K562 (cell line): ENCODE measurements around the gene RBBP7. TPM values are rescaled to one million over a fixed set of nuclear protein-coding genes. Genes with fewer than 3 reads are reported as not detected.

ENCODE experiments used
- ATAC-seq: fragments of 200-7000 bp; cut with Tn5 transposase; 3 replicates; pipeline ENCODE4 v1.9.1; 2020; ENCODE audit warnings: moderate library complexity
- BruUV-seq: library from RNA; stranded (reverse); fragments of 400-500 nt; replicated peaks from 2 replicates; lab custom pipeline; 2021; lab: Mats Ljungman, UMichigan
- CTCF ChIA-PET: fragments of 300-600 bp; formaldehyde crosslinking; extraction: SDS; loops from one replicate; lab custom pipeline; 2021; ENCODE audit warnings: low intra/inter-chr PET ratio; lab: Yijun Ruan, JAX
- POLR2A ChIA-PET: fragments of 300-600, 350-650 bp; sonication (Branson Sonifier 250); formaldehyde crosslinking; extraction: SDS; loops from one replicate; lab custom pipeline; 2021; ENCODE audit warnings: antibody characterized with exemption, inconsistent platforms; lab: Yijun Ruan, JAX
- DNase-seq, 4 experiments: peaks; one replicate each; pipeline versions ENCODE4 v3.0.0 to v3.0.0-alpha.2; 2011 to 2018; ENCODE audit warnings: low spot score in 3 of 4, mixed read lengths in 3 of 4; ENCODE audit errors: extremely low read depth in 1 of 4
- FAIRE-seq: peaks from 2 replicates; lab custom pipeline; 2011; peaks lifted over from hg19 to GRCh38; lab: Jason Lieb, UNC
- H2AFZ ChIP-seq: 2 replicates; pipeline ENCODE4 v1.6.0; 2011; ENCODE audit warnings: low read depth, low read length, control low read depth, inconsistent platforms
- H3K27ac ChIP-seq: fragments of 200-600 bp; 3 replicates; pipeline ENCODE4 v1.8.0; 2011; ENCODE audit warnings: low read depth, mild to moderate bottlenecking, control low read depth, inconsistent platforms, low read length, moderate library complexity, mixed read lengths; ENCODE audit errors: extremely low read depth
- H3K27me3 ChIP-seq, 2 experiments: fragments of 300-600 bp in 1 of 2; 2 replicates in 1 of 2; 3 replicates in 1 of 2; pipeline versions ENCODE4 v1.6.0 to v1.8.0; 2011; ENCODE audit warnings: inconsistent platforms in 2 of 2, low read length in 2 of 2, mild to moderate bottlenecking in 1 of 2, mixed read lengths in 1 of 2, moderate library complexity in 1 of 2; ENCODE audit not compliant: control insufficient read depth in 2 of 2, insufficient read depth in 2 of 2
- H3K36me3 ChIP-seq: fragments of 300-600 bp; 3 replicates; pipeline ENCODE4 v1.8.0; 2011; ENCODE audit warnings: mild to moderate bottlenecking, low read length, inconsistent platforms; ENCODE audit not compliant: control insufficient read depth, insufficient read depth
- H3K4me1 ChIP-seq, 2 experiments: fragments of 200-600 bp in 1 of 2; replicated peaks in 1 of 2; 2 replicates in 1 of 2; 3 replicates in 1 of 2; pipeline versions ENCODE4 v1.5.1 to v1.8.0; 2011; ENCODE audit warnings: inconsistent platforms in 2 of 2, low read length in 2 of 2, mild to moderate bottlenecking in 1 of 2, mixed read lengths in 1 of 2, moderate library complexity in 1 of 2; ENCODE audit not compliant: control insufficient read depth in 2 of 2, insufficient read depth in 2 of 2
- H3K4me2 ChIP-seq: 2 replicates; pipeline ENCODE4 v1.6.1; 2011; ENCODE audit warnings: low read length, control low read depth, inconsistent platforms, mixed read lengths; ENCODE audit not compliant: insufficient read depth
- H3K4me3 ChIP-seq: fragments of 200-600 bp; sonication (generic), shearing (Covaris generic); 2 replicates; pipeline ENCODE4 v1.5.1; 2016; ENCODE audit warnings: control low read depth, inconsistent platforms
- H3K79me2 ChIP-seq: fragments of 200-600 bp; 3 replicates; pipeline ENCODE4 v1.8.0; 2011; ENCODE audit warnings: low read length, inconsistent platforms; ENCODE audit not compliant: control insufficient read depth, insufficient read depth
- H3K9ac ChIP-seq, 2 experiments: 2 replicates each; pipeline versions ENCODE4 v1.6.0 to v1.6.1; 2011; ENCODE audit warnings: low read depth in 2 of 2, low read length in 2 of 2, control low read depth in 1 of 2, inconsistent platforms in 1 of 2, mild to moderate bottlenecking in 1 of 2, mixed read lengths in 1 of 2; ENCODE audit not compliant: insufficient read depth in 1 of 2
- H3K9me1 ChIP-seq: one replicate; pipeline ENCODE4 v1.6.0; 2011; ENCODE audit warnings: inconsistent platforms, mild to moderate bottlenecking, low read length, moderate library complexity; ENCODE audit not compliant: control insufficient read depth, insufficient read depth
- H3K9me3 ChIP-seq: replicated peaks from 2 replicates; pipeline ENCODE4 v1.5.1; 2011; ENCODE audit warnings: low read depth, low read length, inconsistent platforms; ENCODE audit not compliant: control insufficient read depth, insufficient read depth
- H4K20me1 ChIP-seq: replicated peaks from 2 replicates; pipeline ENCODE4 v1.6.1; 2011; ENCODE audit warnings: low read length, inconsistent platforms, mixed read lengths; ENCODE audit not compliant: control insufficient read depth, insufficient read depth
- IRF2 ChIP-seq: sonication (generic); formaldehyde crosslinking; IDR thresholded peaks from 2 replicates; pipeline ENCODE4 v1.8.1; 2022; ENCODE audit warnings: mild to moderate bottlenecking, missing genetic modification reagents
- LEF1 ChIP-seq: fragments of 450-650 bp; IDR thresholded peaks from 2 replicates; pipeline ENCODE4 v1.6.1; 2016; ENCODE audit warnings: mild to moderate bottlenecking
- MAFF ChIP-seq: IDR thresholded peaks from 2 replicates; pipeline ENCODE4 v1.6.1; 2012; ENCODE audit warnings: low read length, improper control_type of control experiment
- NONO ChIP-seq, 2 experiments: fragments of 200-400 bp in 1 of 2; fragments of 450-650 bp in 1 of 2; formaldehyde crosslinking in 1 of 2; IDR thresholded peaks; 2 replicates each; pipeline ENCODE4 v1.6.1; 2017; ENCODE audit warnings: low read depth in 2 of 2, mild to moderate bottlenecking in 2 of 2, moderate library complexity in 2 of 2, low read length in 1 of 2
- PML ChIP-seq: IDR thresholded peaks from 2 replicates; pipeline ENCODE4 v1.6.1; 2012; ENCODE audit warnings: low read length, inconsistent platforms
- PTTG1 ChIP-seq: fragments of 450-650 bp; IDR thresholded peaks from 2 replicates; pipeline ENCODE4 v1.6.1; 2016; ENCODE audit warnings: low read depth, mild to moderate bottlenecking, missing genetic modification characterization, missing compliant biosample characterization
- SIX5 ChIP-seq, 2 experiments: IDR thresholded peaks; 2 replicates each; pipeline ENCODE4 v1.6.1; 2011; ENCODE audit warnings: low read length in 2 of 2, borderline replicate concordance in 1 of 2, low read depth in 1 of 2, mild to moderate bottlenecking in 1 of 2, moderate library complexity in 1 of 2; ENCODE audit not compliant: insufficient read depth in 1 of 2
- TAF9B ChIP-seq: fragments of 450-650 bp; IDR thresholded peaks from 2 replicates; pipeline ENCODE4 v1.6.1; 2018; ENCODE audit warnings: mild to moderate bottlenecking; ENCODE audit not compliant: partially characterized antibody
- TEAD1 ChIP-seq, 2 experiments: fragments of 450-650 bp in 1 of 2; sonication (generic) in 1 of 2; formaldehyde crosslinking; IDR thresholded peaks; 2 replicates each; pipeline versions ENCODE4 v1.4.0 to v1.8.0; 2020 to 2022; ENCODE audit warnings: mild to moderate bottlenecking in 2 of 2, missing genetic modification reagents in 1 of 2
- ZNF384 ChIP-seq: IDR thresholded peaks from 2 replicates; pipeline ENCODE4 v1.6.1; 2012; ENCODE audit warnings: low read depth, low read length, improper control_type of control experiment
- ZNF764 ChIP-seq: fragments of 250-450 bp; sonication (Bioruptor Pico); IDR thresholded peaks from 2 replicates; pipeline ENCODE4 v1.4.0; 2020; ENCODE audit warnings: low read depth, mild to moderate bottlenecking, moderate library complexity
- WGBS: fragments of 100-300 bp; shearing (Covaris generic); methylation state at CpG from one replicate; pipeline ENCODE4 v1.1.6; 2016; ENCODE audit warnings: low coverage, mixed read lengths; ENCODE audit not compliant: insufficient coverage; ENCODE audit errors: missing lambda C conversion rate; 5-methylcytosine and 5-hydroxymethylcytosine counted together
- in situ Hi-C: fragments of 300-500 bp; cut with MboI; formaldehyde crosslinking; loops from 4 replicates; pipeline ENCODE4 v1.15.0; 2018; ENCODE audit warnings: inconsistent platforms, mixed read lengths
- intact Hi-C: fragments of 100-400 bp; cut with micrococcal nuclease; formaldehyde crosslinking; loops from 2 replicates; pipeline ENCODE4 v1.14.2; 2022
- polyA plus RNA-seq, 8 experiments: library from polyadenylated mRNA; depleted of rRNA in 4 of 8; stranded (reverse) in 5 of 8; unstranded in 3 of 8; fragments of >200 nt; fragmentation: Nextera tagmentation in 2 of 8; fragmentation: Illumina TruSeq in 1 of 8; extraction: Ambion mirVana in 2 of 8; extraction: Trizol in 1 of 8; gene quantifications; 2 replicates each; pipeline versions ENCODE4 v1.2.1 to v1.2.3, GENCODE V29; 2011 to 2014; ENCODE audit warnings: inconsistent platforms in 1 of 8, missing spikeins in 1 of 8
- total RNA-seq, 7 experiments: library from RNA; depleted of rRNA in 6 of 7; stranded (reverse); fragments of >200 nt in 6 of 7; fragmentation: Illumina TruSeq in 2 of 7; extraction: Trizol in 2 of 7; gene quantifications; 2 replicates each; pipeline versions ENCODE4 v1.2.1 to v1.2.3, GENCODE V29; 2011 to 2021; ENCODE audit warnings: low replicate concordance in 1 of 7
- TF ChIP-seq, protein P1 (sequence below): IDR thresholded peaks from 2 replicates; pipeline ENCODE4 v1.6.1; 2016; ENCODE audit warnings: missing genetic modification characterization, missing compliant biosample characterization

The RBBP7 gene
- total and polyA plus RNA-seq, 9 of the 15 experiments (the other 6 are each of a cell fraction or from before 2014, with no cell fraction given) = 79.0 to 364 (median 182) TPM

DNA sequence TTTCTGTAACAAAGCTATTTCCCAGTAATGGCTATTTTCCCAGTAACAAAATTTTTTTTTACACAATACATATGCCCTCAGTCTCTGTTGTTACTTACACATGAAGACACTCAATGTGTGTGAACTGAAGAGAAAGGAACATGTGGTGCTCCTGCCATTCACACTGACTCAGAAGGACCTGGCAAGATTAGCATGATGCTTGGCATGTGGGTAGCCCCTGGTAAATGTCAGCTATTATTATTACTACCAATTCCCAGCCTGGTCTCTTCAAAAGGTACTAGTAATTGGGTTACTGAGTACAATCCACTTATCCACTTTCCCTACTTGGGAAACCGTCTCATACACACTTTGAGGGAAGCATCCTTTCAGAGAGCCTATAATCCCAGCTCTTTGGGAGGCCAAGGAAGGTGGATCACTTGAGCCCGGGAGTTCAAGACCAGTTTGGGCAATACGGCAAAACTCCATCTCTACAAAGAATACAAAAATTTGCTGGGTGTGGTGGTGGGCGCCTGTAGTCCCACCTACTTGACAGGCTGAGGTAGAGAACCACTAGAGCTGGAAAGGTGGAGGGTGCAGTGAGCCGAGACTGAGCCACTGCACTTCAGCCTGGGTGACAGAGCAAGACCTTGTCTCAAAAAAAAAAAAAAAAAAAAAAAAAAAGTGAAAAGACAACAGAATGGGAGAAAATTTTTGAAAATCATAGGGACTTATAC is 14.6 kb downstream of the RBBP7 start:
- Histone ChIP-seq H3K4me3 (no peak overlapping the region), H4K20me1 (no peaks in the 10 kb centered on the region), H3K79me2 (peaks cover 48% of the 10 kb centered on the region), H3K27ac (peak overlapping the region; percentile 60; the same call in 2 of the 3 replicates), H3K4me1 (no peaks in the 10 kb centered on the region; a peak in 1 of 5 replicates), H3K9me1 (no peaks in the 10 kb centered on the region), H3K36me3 (peaks cover 94% of the 10 kb centered on the region), H3K9me3 (no peaks in the 10 kb centered on the region), H2AFZ (no peak overlapping the region), H3K27me3 (no peaks in the 10 kb centered on the region), H3K4me2 (no peak overlapping the region), H3K9ac (no peak overlapping the region)
- no TSS peak for BruUV-seq
- ATAC-seq (no peak), FAIRE-seq (no peak), DNase-seq (no peak)
- in situ Hi-C loops (no loop called here), intact Hi-C loops (no loop called here)
- TF ChIP-seq ZNF384 (peak; percentile 25; the same call in 1 of the 2 replicates), NONO (IDR thresholded peaks at IDR 0.05; ENCODE audit: low read depth in 2 of 2, low read length in 1 of 2) (no peak), LEF1 (no peak), MAFF (no peak)
- POLR2A ChIA-PET = interaction anchor here (0.6 kb wide), 1 partner anchor 18 kb away, joined by 3 read pairs; no protein-coding TSS in a partner anchor
- CTCF ChIA-PET = no interaction called here
- WGBS = 80% methylated on average over 4 of the region's 5 CpGs

GRCh38 chrX:16853537-16853936 is 16.6 kb downstream of the RBBP7 start:
- H3K9ac ChIP-seq = no peak overlapping the region
- no peaks in the 10 kb centered on the region; a peak in 1 of 5 replicates for H3K4me1 ChIP-seq
- intact Hi-C loops (no loop called here), in situ Hi-C loops (no loop called here)
- H3K27ac ChIP-seq = no peak overlapping the region
- no TSS peak for BruUV-seq
- ChIA-PET POLR2A (no interaction called here), CTCF (no interaction called here)
- H3K4me2 ChIP-seq = no peak overlapping the region
- no peaks in the 10 kb centered on the region for H4K20me1 ChIP-seq
- H3K27me3 ChIP-seq = no peaks in the 10 kb centered on the region
- H3K9me1 ChIP-seq = no peaks in the 10 kb centered on the region
- DNase-seq (no peak), FAIRE-seq (no peak), ATAC-seq (no peak)
- no peak overlapping the region for H2AFZ ChIP-seq
- H3K4me3 ChIP-seq = no peak overlapping the region
- H3K36me3 ChIP-seq = peaks cover 97% of the 10 kb centered on the region
- no peaks in the 10 kb centered on the region for H3K9me3 ChIP-seq
- WGBS = 100% methylated on average over 3 of the region's 3 CpGs
- peaks cover 33% of the 10 kb centered on the region for H3K79me2 ChIP-seq
- TF ChIP-seq TAF9B (no peak), TEAD1 (CRISPR knock-in tag; IDR thresholded peaks at IDR 0.05) (no peak), PTTG1 (no peak), PML (no peak), SIX5 (IDR thresholded peaks at IDR 0.05; ENCODE audit: borderline replicate concordance in 1 of 2, insufficient read depth in 1 of 2, low read depth in 1 of 2, low read length in 2 of 2) (no peak), IRF2 (CRISPR knock-in tag) (no peak), ZNF764 (CRISPR knock-in tag) (no peak)
- TF ChIP-seq, protein P1, sequence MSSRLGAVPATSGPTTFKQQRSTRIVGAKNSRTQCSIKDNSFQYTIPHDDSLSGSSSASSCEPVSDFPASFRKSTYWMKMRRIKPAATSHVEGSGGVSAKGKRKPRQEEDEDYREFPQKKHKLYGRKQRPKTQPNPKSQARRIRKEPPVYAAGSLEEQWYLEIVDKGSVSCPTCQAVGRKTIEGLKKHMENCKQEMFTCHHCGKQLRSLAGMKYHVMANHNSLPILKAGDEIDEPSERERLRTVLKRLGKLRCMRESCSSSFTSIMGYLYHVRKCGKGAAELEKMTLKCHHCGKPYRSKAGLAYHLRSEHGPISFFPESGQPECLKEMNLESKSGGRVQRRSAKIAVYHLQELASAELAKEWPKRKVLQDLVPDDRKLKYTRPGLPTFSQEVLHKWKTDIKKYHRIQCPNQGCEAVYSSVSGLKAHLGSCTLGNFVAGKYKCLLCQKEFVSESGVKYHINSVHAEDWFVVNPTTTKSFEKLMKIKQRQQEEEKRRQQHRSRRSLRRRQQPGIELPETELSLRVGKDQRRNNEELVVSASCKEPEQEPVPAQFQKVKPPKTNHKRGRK = no peak
